Endothelial cell (in vitro differentiated cells): ENCODE results near the gene FRAS1. TPM values are rescaled to one million over a fixed set of nuclear protein-coding genes. Genes with fewer than 3 reads are reported as not detected.
A peak's percentile ranks its signal among the peaks of the same experiment; 100 is the strongest.

Experiments used
- DNase-seq: peaks from one replicate; pipeline ENCODE4 v3.0.0; 2021; ENCODE audit warnings: low spot score
- H3K27ac Mint-ChIP-seq: one replicate; pipeline ENCODE4 v1.8.0; 2021; ENCODE audit warnings: mixed read lengths, inconsistent platforms; ENCODE audit not compliant: unreplicated experiment
- H3K27me3 Mint-ChIP-seq: one replicate; pipeline ENCODE4 v1.8.0; 2021; ENCODE audit warnings: mild to moderate bottlenecking, moderate library complexity, mixed read lengths, inconsistent platforms; ENCODE audit not compliant: unreplicated experiment
- H3K36me3 Mint-ChIP-seq: one replicate; pipeline ENCODE4 v1.8.0; 2021; ENCODE audit warnings: mild to moderate bottlenecking, low read depth, mixed read lengths, inconsistent platforms; ENCODE audit not compliant: unreplicated experiment
- H3K4me1 Mint-ChIP-seq: one replicate; pipeline ENCODE4 v1.8.0; 2021; ENCODE audit warnings: mild to moderate bottlenecking, mixed read lengths, inconsistent platforms; ENCODE audit not compliant: unreplicated experiment
- H3K4me3 Mint-ChIP-seq: one replicate; pipeline ENCODE4 v1.8.0; 2021; ENCODE audit warnings: mild to moderate bottlenecking, mixed read lengths, inconsistent platforms; ENCODE audit not compliant: unreplicated experiment
- H3K9me3 Mint-ChIP-seq: one replicate; pipeline ENCODE4 v1.8.0; 2021; ENCODE audit warnings: mixed read lengths, inconsistent platforms; ENCODE audit not compliant: unreplicated experiment
- total RNA-seq: library from RNA; stranded (reverse); fragmentation: NEBNext Ultra II Directional; extraction: Animal tissue kit (Norgen Biotek cat#: 25700); gene quantifications from one replicate; pipeline ENCODE4 v1.2.1, GENCODE V29; 2021; ENCODE audit not compliant: unreplicated experiment
- TF ChIP-seq, protein P1 (sequence below): fragments of 200-600 bp; sonication (generic); IDR thresholded peaks from one replicate; pipeline ENCODE4 v1.5.0; 2021; ENCODE audit warnings: antibody characterized with exemption; ENCODE audit not compliant: unreplicated experiment

The FRAS1 gene
- total RNA-seq, 1 donor from 2014 or later = 51.7 TPM

DNA sequence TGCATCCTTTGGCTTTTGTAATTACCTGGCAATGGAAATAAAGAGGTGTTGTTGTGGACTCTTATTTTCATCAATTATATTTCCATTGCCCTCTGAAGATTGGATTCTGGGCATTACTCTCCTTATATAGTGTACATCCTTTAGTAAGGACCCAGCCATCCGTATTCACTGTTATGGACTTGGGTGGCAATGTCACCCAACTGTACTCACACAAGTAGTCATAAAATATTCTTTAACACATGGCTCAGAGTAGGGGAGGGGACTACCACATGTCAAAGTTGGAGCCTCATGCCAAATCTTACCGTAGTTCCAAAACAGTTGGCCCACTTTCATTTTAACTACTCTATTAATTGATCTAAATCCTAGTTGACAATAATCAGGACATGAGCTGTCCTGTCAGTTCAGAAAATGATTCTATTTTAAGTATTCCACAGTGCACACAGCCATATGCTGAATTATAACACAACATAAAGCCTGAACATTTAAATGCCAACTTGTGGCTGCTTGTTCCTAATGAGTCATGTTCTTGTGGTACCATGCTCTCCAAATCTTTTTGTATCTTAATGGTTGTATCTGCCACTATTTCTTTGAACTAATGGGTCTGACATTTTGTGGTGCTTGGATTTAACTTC lies 4.9 kb downstream of the FRAS1 start:
- TF ChIP-seq, protein P1, sequence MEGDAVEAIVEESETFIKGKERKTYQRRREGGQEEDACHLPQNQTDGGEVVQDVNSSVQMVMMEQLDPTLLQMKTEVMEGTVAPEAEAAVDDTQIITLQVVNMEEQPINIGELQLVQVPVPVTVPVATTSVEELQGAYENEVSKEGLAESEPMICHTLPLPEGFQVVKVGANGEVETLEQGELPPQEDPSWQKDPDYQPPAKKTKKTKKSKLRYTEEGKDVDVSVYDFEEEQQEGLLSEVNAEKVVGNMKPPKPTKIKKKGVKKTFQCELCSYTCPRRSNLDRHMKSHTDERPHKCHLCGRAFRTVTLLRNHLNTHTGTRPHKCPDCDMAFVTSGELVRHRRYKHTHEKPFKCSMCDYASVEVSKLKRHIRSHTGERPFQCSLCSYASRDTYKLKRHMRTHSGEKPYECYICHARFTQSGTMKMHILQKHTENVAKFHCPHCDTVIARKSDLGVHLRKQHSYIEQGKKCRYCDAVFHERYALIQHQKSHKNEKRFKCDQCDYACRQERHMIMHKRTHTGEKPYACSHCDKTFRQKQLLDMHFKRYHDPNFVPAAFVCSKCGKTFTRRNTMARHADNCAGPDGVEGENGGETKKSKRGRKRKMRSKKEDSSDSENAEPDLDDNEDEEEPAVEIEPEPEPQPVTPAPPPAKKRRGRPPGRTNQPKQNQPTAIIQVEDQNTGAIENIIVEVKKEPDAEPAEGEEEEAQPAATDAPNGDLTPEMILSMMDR = no peak
- Mint-ChIP-seq H3K36me3 (no peaks in the 10 kb centered on the region), H3K4me1 (peaks cover 17% of the 10 kb centered on the region), H3K4me3 (no peak overlapping the region), H3K27me3 (peaks cover 8% of the 10 kb centered on the region), H3K27ac (no peak overlapping the region), H3K9me3 (no peaks in the 10 kb centered on the region)
- no peak for DNase-seq

- H3K4me1 Mint-ChIP-seq = peaks cover 14% of the 10 kb centered on the region
- H3K36me3 Mint-ChIP-seq = peaks cover 6% of the 10 kb centered on the region
- H3K4me3 Mint-ChIP-seq = no peak overlapping the region
- no peaks in the 10 kb centered on the region for H3K9me3 Mint-ChIP-seq
- DNase-seq = no peak
- H3K27ac Mint-ChIP-seq = peak overlapping the region; percentile 15
- TF ChIP-seq, protein P1 = no peak
- H3K27me3 Mint-ChIP-seq = no peaks in the 10 kb centered on the region
These were observed 8.5 kb downstream of the FRAS1 start for GRCh38 chr4:78065508-78066192.

- H3K27ac Mint-ChIP-seq = no peak overlapping the region
- H3K9me3 Mint-ChIP-seq = no peaks in the 10 kb centered on the region
- H3K4me3 Mint-ChIP-seq = no peak overlapping the region
- peaks cover 15% of the 10 kb centered on the region for H3K4me1 Mint-ChIP-seq
- no peaks in the 10 kb centered on the region for H3K27me3 Mint-ChIP-seq
- H3K36me3 Mint-ChIP-seq = peaks cover 6% of the 10 kb centered on the region
- TF ChIP-seq, protein P1 = no peak
- no peak for DNase-seq
These were observed 11.4 kb downstream of the FRAS1 start for GRCh38 chr4:78068481-78068880.

DNA sequence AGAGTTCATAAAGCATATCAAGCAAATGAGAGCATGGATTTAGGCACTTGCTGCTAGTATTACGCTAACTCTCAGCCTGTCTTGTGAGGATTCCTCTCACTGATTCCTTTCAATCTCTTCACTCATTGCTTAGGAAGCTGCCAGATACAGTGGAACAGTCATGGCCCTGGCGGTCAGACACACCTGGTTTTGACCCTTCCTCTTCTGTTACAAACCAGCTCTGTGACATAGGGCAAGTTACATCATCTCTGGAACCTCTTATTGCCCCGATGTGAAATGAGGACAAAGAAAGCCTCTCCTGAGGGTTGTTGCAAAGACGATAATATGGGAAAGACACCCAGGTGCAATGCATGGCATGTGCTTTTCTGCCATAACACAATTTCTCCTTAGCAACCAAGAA lies 12.2 kb downstream of the FRAS1 start:
- Mint-ChIP-seq H3K36me3 (peaks cover 6% of the 10 kb centered on the region), H3K4me1 (peaks cover 20% of the 10 kb centered on the region), H3K27me3 (no peaks in the 10 kb centered on the region), H3K4me3 (no peak overlapping the region), H3K9me3 (no peaks in the 10 kb centered on the region), H3K27ac (peak overlapping the region; percentile 39)
- DNase-seq = no peak
- TF ChIP-seq, protein P1 = no peak

DNA sequence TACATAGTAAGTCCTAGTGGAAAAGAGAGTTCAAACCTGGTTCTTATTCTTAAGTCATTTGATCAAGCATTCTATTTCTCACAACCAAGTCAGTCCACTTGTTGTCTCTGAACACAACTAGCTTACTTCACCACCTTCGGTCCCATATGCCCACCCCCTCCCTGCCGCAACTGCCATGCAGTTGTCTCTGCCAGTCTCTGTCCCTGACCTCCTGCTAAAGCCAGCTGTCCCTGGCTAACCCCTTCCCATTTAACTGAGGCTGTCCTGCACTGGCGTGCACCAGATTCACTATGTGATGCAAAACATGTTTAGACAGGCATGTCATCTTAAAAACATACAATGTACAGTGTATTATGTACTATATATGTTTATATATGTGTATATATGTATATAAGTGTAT lies 12.7 kb downstream of the FRAS1 start:
- DNase-seq = no peak
- H3K27ac Mint-ChIP-seq = no peak overlapping the region
- peaks cover 21% of the 10 kb centered on the region for H3K4me1 Mint-ChIP-seq
- H3K4me3 Mint-ChIP-seq = no peak overlapping the region
- H3K36me3 Mint-ChIP-seq = peaks cover 6% of the 10 kb centered on the region
- TF ChIP-seq, protein P1 = no peak
- H3K27me3 Mint-ChIP-seq = no peaks in the 10 kb centered on the region
- no peaks in the 10 kb centered on the region for H3K9me3 Mint-ChIP-seq
